ENCODE measurements around the gene LRRC40. TPM values are rescaled to one million over a fixed set of nuclear protein-coding genes. Genes with fewer than 3 reads are reported as not detected.
A peak's percentile ranks its signal among the peaks of the same experiment; 100 is the strongest.

Gene LRRC40
- total RNA-seq, result 10 to 100 TPM; 11.6 to 12.6 TPM
- 32.5 to 35.8 reads per million in 2 donors for total RNA-seq

GRCh38 chr1:70205434-70206118 lies at the start of gene LRRC40:
Gene LRRC40 (minus strand): TSS chr1:70205579. CDS start chr1:70205540, 39 bp downstream.
- Mint-ChIP-seq H3K27me3 (no peaks in the 10 kb centered on the region), H3K4me1 (peaks cover 50% of the 10 kb centered on the region), H3K4me3 (peak within 1 kb of the TSS; percentile 96), H3K36me3 (ENCODE audit: low read depth) (no peaks in the 10 kb centered on the region), H3K27ac (peak within 1 kb of the TSS; percentile 98)
- H3K9me3 ChIP-seq (ENCODE audit: control insufficient read depth, low read length, poor library complexity, severe bottlenecking), result no peaks in the 10 kb centered on the region
- DNase-seq (peak; percentile 87 to 97 (median 87)), ATAC-seq (peak; percentile 94)

- Mint-ChIP-seq H3K27me3 (no peaks in the 10 kb centered on the region), H3K4me1 (peaks cover 16% of the 10 kb centered on the region), H3K36me3 (ENCODE audit: low read depth) (peaks cover 24% of the 10 kb centered on the region), H3K4me3 (no peak overlapping the region), H3K27ac (peak overlapping the region; percentile 27)
- DNase-seq, result no peak
- no peak for ATAC-seq
- H3K9me3 ChIP-seq (ENCODE audit: control insufficient read depth, low read length, poor library complexity, severe bottlenecking), result no peaks in the 10 kb centered on the region
Measured at GRCh38 chr1:70248729-70249128, 43.4 kb upstream of the LRRC40 start.

GRCh38 chr1:70247768-70248167 lies 42.4 kb upstream of the LRRC40 start:
- H3K27me3 Mint-ChIP-seq, result no peaks in the 10 kb centered on the region
- ATAC-seq, result no peak
- H3K36me3 Mint-ChIP-seq (ENCODE audit: low read depth), result peaks cover 26% of the 10 kb centered on the region
- peaks cover 16% of the 10 kb centered on the region for H3K4me1 Mint-ChIP-seq
- no peak overlapping the region for H3K27ac Mint-ChIP-seq
- H3K9me3 ChIP-seq (ENCODE audit: control insufficient read depth, low read length, poor library complexity, severe bottlenecking), result no peaks in the 10 kb centered on the region
- DNase-seq, result no peak
- no peak overlapping the region for H3K4me3 Mint-ChIP-seq

GRCh38 chr1:70247122-70247521 lies 41.7 kb upstream of the LRRC40 start:
- DNase-seq (no peak), ATAC-seq (no peak)
- Mint-ChIP-seq H3K27me3 (no peaks in the 10 kb centered on the region), H3K4me1 (peaks cover 16% of the 10 kb centered on the region), H3K27ac (no peak overlapping the region), H3K36me3 (ENCODE audit: low read depth) (peaks cover 26% of the 10 kb centered on the region), H3K4me3 (no peak overlapping the region)
- no peaks in the 10 kb centered on the region for H3K9me3 ChIP-seq (ENCODE audit: control insufficient read depth, low read length, poor library complexity, severe bottlenecking)

- ATAC-seq, result no peak
- H3K4me3 Mint-ChIP-seq, result no peak overlapping the region
Measured at GRCh38 chr1:70239940-70240339, 34.6 kb upstream of the LRRC40 start.

GRCh38 chr1:70234733-70235132 lies 29.4 kb upstream of the LRRC40 start:
- DNase-seq (no peak), ATAC-seq (no peak)
- no peak overlapping the region for H3K27ac Mint-ChIP-seq
- H3K4me3 Mint-ChIP-seq, result no peak overlapping the region
- peaks cover 4% of the 10 kb centered on the region for H3K36me3 Mint-ChIP-seq (ENCODE audit: low read depth)
- H3K27me3 Mint-ChIP-seq, result no peaks in the 10 kb centered on the region
- no peaks in the 10 kb centered on the region for H3K9me3 ChIP-seq (ENCODE audit: control insufficient read depth, low read length, poor library complexity, severe bottlenecking)
- H3K4me1 Mint-ChIP-seq, result peaks cover 7% of the 10 kb centered on the region

More at GRCh38 chr1:70239940-70240339, 34.6 kb upstream of the LRRC40 start:
- Mint-ChIP-seq H3K27ac (no peak overlapping the region), H3K27me3 (no peaks in the 10 kb centered on the region), H3K4me1 (peaks cover 7% of the 10 kb centered on the region), H3K36me3 (ENCODE audit: low read depth) (peaks cover 13% of the 10 kb centered on the region)
- no peak for DNase-seq
- H3K9me3 ChIP-seq (ENCODE audit: control insufficient read depth, low read length, poor library complexity, severe bottlenecking), result no peaks in the 10 kb centered on the region

GRCh38 chr1:70231475-70231874 lies 26.1 kb upstream of the LRRC40 start:
- DNase-seq, result no peak
- peaks cover 4% of the 10 kb centered on the region for H3K36me3 Mint-ChIP-seq (ENCODE audit: low read depth)

GRCh38 chr1:70228670-70229069 lies 23.3 kb upstream of the LRRC40 start:
- peaks cover 22% of the 10 kb centered on the region for H3K4me1 Mint-ChIP-seq
- H3K4me3 Mint-ChIP-seq, result no peak overlapping the region
- no peaks in the 10 kb centered on the region for H3K27me3 Mint-ChIP-seq
- ATAC-seq (no peak), DNase-seq (no peak)
- no peaks in the 10 kb centered on the region for H3K9me3 ChIP-seq (ENCODE audit: control insufficient read depth, low read length, poor library complexity, severe bottlenecking)
- peak overlapping the region; percentile 59 for H3K27ac Mint-ChIP-seq
- H3K36me3 Mint-ChIP-seq (ENCODE audit: low read depth), result peaks cover 3% of the 10 kb centered on the region

More at GRCh38 chr1:70231475-70231874, 26.1 kb upstream of the LRRC40 start:
- H3K27ac Mint-ChIP-seq, result no peak overlapping the region
- H3K9me3 ChIP-seq (ENCODE audit: control insufficient read depth, low read length, poor library complexity, severe bottlenecking), result no peaks in the 10 kb centered on the region
- no peak overlapping the region for H3K4me3 Mint-ChIP-seq
- ATAC-seq, result no peak
- no peaks in the 10 kb centered on the region for H3K27me3 Mint-ChIP-seq
- peaks cover 16% of the 10 kb centered on the region for H3K4me1 Mint-ChIP-seq

GRCh38 chr1:70227439-70227838 lies 22.1 kb upstream of the LRRC40 start:
- Mint-ChIP-seq H3K27me3 (no peaks in the 10 kb centered on the region), H3K36me3 (ENCODE audit: low read depth) (no peaks in the 10 kb centered on the region), H3K4me1 (peaks cover 27% of the 10 kb centered on the region), H3K27ac (peak overlapping the region; percentile 59), H3K4me3 (no peak overlapping the region)
- H3K9me3 ChIP-seq (ENCODE audit: control insufficient read depth, low read length, poor library complexity, severe bottlenecking), result no peaks in the 10 kb centered on the region
- DNase-seq, result no peak
- peak; percentile 33 for ATAC-seq

- peaks cover 31% of the 10 kb centered on the region for H3K4me1 Mint-ChIP-seq
- no peak for ATAC-seq
- no peak for DNase-seq
- H3K27me3 Mint-ChIP-seq, result no peaks in the 10 kb centered on the region
- H3K36me3 Mint-ChIP-seq (ENCODE audit: low read depth), result no peaks in the 10 kb centered on the region
- peak overlapping the region; percentile 97 for H3K27ac Mint-ChIP-seq
- H3K4me3 Mint-ChIP-seq, result no peak overlapping the region
- H3K9me3 ChIP-seq (ENCODE audit: control insufficient read depth, low read length, poor library complexity, severe bottlenecking), result no peaks in the 10 kb centered on the region
Measured at GRCh38 chr1:70224954-70225353, 19.6 kb upstream of the LRRC40 start.

- no peak for ATAC-seq
- H3K27me3 Mint-ChIP-seq, result no peaks in the 10 kb centered on the region
Measured at GRCh38 chr1:70222716-70223235, 17.4 kb upstream of the LRRC40 start.

GRCh38 chr1:70221238-70222121 lies 16.1 kb upstream of the LRRC40 start, which contains the start of gene SRSF11:
Gene SRSF11 (plus strand): TSS chr1:70221380. CDS start chr1:70221637, 257 bp downstream.
- H3K27me3 Mint-ChIP-seq, result no peaks in the 10 kb centered on the region
- H3K9me3 ChIP-seq (ENCODE audit: control insufficient read depth, low read length, poor library complexity, severe bottlenecking), result no peaks in the 10 kb centered on the region
- H3K36me3 Mint-ChIP-seq (ENCODE audit: low read depth), result peaks cover 3% of the 10 kb centered on the region
- H3K4me3 Mint-ChIP-seq, result peak within 1 kb of the TSS; percentile 92
- H3K27ac Mint-ChIP-seq, result peak within 1 kb of the TSS; percentile 97
- peak; percentile 95 to 98 (median 96) for DNase-seq
- H3K4me1 Mint-ChIP-seq, result peaks cover 26% of the 10 kb centered on the region
- ATAC-seq, result peak; percentile 95

More at GRCh38 chr1:70222716-70223235, 17.4 kb upstream of the LRRC40 start:
- peaks cover 29% of the 10 kb centered on the region for H3K4me1 Mint-ChIP-seq
- H3K27ac Mint-ChIP-seq, result peak overlapping the region; percentile 97
- H3K36me3 Mint-ChIP-seq (ENCODE audit: low read depth), result no peaks in the 10 kb centered on the region
- H3K4me3 Mint-ChIP-seq, result peak overlapping the region; percentile 57
- H3K9me3 ChIP-seq (ENCODE audit: control insufficient read depth, low read length, poor library complexity, severe bottlenecking), result no peaks in the 10 kb centered on the region
- DNase-seq, result no peak
